Measurements from ENCODE around the gene NAXD.
"Not testable (repeated sequence)": the region's sequence is repeated elsewhere in the genome, so short reads cannot be mapped to it uniquely, and the experiment has no call there.

NAXD gene

DNA sequence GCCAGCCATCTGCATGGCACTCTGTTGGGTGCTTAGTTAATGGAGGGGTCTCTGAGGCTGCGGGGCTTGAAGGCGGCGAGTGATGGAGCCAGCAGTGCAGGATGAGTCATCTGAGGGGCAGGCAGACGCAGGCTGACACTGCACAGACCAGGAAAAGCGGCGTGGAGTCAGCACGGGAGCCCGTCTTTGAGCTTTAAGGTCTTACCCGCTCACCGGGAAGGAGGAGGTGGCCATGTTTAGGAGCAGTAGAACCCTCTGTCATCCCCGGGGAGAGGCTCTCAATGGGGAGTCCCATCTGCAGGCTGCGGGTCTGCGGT lies 13.1 kb downstream of the NAXD start:
- TF ChIP-seq, protein P1, sequence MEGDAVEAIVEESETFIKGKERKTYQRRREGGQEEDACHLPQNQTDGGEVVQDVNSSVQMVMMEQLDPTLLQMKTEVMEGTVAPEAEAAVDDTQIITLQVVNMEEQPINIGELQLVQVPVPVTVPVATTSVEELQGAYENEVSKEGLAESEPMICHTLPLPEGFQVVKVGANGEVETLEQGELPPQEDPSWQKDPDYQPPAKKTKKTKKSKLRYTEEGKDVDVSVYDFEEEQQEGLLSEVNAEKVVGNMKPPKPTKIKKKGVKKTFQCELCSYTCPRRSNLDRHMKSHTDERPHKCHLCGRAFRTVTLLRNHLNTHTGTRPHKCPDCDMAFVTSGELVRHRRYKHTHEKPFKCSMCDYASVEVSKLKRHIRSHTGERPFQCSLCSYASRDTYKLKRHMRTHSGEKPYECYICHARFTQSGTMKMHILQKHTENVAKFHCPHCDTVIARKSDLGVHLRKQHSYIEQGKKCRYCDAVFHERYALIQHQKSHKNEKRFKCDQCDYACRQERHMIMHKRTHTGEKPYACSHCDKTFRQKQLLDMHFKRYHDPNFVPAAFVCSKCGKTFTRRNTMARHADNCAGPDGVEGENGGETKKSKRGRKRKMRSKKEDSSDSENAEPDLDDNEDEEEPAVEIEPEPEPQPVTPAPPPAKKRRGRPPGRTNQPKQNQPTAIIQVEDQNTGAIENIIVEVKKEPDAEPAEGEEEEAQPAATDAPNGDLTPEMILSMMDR (conservative IDR thresholded peaks at IDR 0.05; ENCODE audit: low read depth, low read length), result no peak
- Histone ChIP-seq H3K4me2 (no peak overlapping the region), H3K79me2 (ENCODE audit: insufficient read depth, low read depth) (no peaks in the 10 kb centered on the region), H3K36me3 (ENCODE audit: insufficient read depth) (no peaks in the 10 kb centered on the region), H2AFZ (ENCODE audit: low read depth) (no peak overlapping the region), H3K4me1 (ENCODE audit: low read depth, poor library complexity, severe bottlenecking) (no peaks in the 10 kb centered on the region), H3K9ac (no peak overlapping the region), H3K27ac (no peak overlapping the region), H4K20me1 (ENCODE audit: insufficient read depth) (no peaks in the 10 kb centered on the region), H3K4me3 (IDR thresholded peaks at IDR 0.05; ENCODE audit: insufficient read depth, low read depth, low read length) (no peak overlapping the region), H3K27me3 (ENCODE audit: insufficient read depth, low read depth) (no peaks in the 10 kb centered on the region)

DNA sequence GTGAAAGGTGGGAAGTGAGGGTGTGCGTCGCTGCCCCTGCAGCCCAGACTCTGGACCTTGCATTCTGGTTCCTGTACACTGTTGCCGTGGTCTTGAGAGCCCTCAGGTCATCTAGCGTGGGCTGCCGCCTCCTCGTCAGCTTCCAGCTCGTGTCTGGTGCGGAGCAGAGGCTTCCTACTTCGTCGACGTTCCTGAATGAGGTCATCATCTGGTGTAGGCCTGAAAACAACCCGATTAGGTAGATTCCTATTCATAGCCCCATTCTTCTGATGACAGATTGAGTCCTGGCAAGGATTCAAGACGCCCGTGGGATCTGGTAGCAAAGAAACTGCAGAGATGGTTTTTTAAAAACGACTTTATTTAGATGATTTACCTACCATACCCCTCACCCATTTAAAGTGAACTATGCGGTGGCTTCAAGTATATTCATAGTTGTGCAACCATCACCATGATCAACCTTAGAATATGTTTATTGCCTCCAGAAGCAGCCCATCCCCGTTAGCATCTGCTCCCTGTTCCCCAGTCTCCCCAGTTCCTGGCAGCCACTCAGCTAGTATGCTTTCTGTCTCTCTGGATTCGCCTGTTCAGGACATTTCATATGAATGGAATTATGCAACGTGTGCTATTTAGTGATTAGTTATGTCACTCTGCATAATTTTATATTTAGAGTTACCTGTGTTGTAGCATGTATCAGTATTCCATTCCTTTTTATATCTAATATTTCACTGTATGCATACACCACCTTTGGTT lies 13.8 kb downstream of the NAXD start:
- H3K36me3 ChIP-seq (ENCODE audit: insufficient read depth), result no peaks in the 10 kb centered on the region
- H3K9ac ChIP-seq, result no peak overlapping the region
- no peaks in the 10 kb centered on the region for H4K20me1 ChIP-seq (ENCODE audit: insufficient read depth)
- H3K4me3 ChIP-seq (IDR thresholded peaks at IDR 0.05; ENCODE audit: insufficient read depth, low read depth, low read length), result no peak overlapping the region
- H3K27me3 ChIP-seq (ENCODE audit: insufficient read depth, low read depth), result no peaks in the 10 kb centered on the region
- H3K27ac ChIP-seq, result no peak overlapping the region
- no peak overlapping the region for H2AFZ ChIP-seq (ENCODE audit: low read depth)
- no peak overlapping the region for H3K4me2 ChIP-seq
- no peaks in the 10 kb centered on the region for H3K4me1 ChIP-seq (ENCODE audit: low read depth, poor library complexity, severe bottlenecking)
- no peaks in the 10 kb centered on the region for H3K79me2 ChIP-seq (ENCODE audit: insufficient read depth, low read depth)
- TF ChIP-seq, protein P1 (conservative IDR thresholded peaks at IDR 0.05; ENCODE audit: low read depth, low read length), result no peak

DNA sequence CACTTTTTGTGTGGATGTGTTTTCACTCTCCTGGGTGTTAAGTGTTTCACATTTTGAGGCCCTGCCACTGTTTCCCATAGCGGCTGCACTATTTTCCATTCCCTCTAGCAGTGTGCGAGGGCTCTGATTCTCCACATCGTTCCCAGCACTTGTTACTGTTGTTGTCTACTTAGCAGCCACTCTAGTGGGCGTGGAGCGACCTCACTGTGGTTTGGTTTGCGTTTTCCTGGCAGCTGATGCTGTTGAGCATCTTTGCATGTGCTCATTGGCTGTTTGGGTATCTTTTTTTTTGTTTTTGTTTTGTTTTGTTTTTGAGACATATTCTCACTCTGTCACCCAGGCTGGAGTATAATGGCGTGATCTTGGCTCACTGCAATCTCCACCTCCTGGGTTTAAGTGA lies 14.4 kb downstream of the NAXD start:
- Histone ChIP-seq H3K36me3 (ENCODE audit: insufficient read depth) (no peaks in the 10 kb centered on the region), H4K20me1 (ENCODE audit: insufficient read depth) (no peaks in the 10 kb centered on the region), H3K4me1 (ENCODE audit: low read depth, poor library complexity, severe bottlenecking) (no peaks in the 10 kb centered on the region)

DNA sequence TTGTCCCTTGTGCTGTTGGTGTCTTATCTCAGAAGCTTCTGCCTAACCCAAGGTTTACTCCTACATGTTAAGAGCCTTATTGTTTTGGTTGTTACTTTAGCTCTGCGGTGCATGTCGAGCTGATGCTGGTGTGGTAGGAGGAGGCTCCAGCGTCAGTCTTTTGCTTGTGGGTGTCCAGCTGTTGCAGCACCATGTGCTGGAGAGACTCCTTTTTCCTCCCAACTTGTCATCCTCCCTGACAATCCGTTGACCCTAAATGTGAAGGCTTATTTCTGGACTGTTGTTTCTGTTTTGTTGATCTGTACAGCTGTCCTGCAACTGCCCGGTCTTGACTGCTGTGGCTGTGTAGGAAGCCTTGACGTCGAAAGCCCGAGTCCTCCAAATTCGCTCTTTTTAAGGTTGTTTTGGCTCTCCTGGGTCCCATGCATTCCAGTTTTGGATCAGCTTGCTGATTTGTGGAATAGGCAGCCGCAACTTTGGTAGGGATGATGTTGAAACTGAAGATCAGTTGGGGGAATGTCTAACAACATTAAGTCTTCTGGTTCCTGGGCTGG lies 15.3 kb downstream of the NAXD start:
- Histone ChIP-seq H3K4me3 (IDR thresholded peaks at IDR 0.05; ENCODE audit: insufficient read depth, low read depth, low read length) (no peak overlapping the region), H2AFZ (ENCODE audit: low read depth) (no peak overlapping the region), H3K27me3 (ENCODE audit: insufficient read depth, low read depth) (no peaks in the 10 kb centered on the region), H3K9ac (no peak overlapping the region), H3K79me2 (ENCODE audit: insufficient read depth, low read depth) (no peaks in the 10 kb centered on the region), H3K27ac (no peak overlapping the region), H4K20me1 (ENCODE audit: insufficient read depth) (no peaks in the 10 kb centered on the region), H3K36me3 (ENCODE audit: insufficient read depth) (no peaks in the 10 kb centered on the region), H3K4me2 (no peak overlapping the region), H3K4me1 (ENCODE audit: low read depth, poor library complexity, severe bottlenecking) (no peaks in the 10 kb centered on the region)
- TF ChIP-seq, protein P1 (conservative IDR thresholded peaks at IDR 0.05; ENCODE audit: low read depth, low read length), result no peak

More for the DNA sequence above, 14.4 kb downstream of the NAXD start:
- no peaks in the 10 kb centered on the region for H3K27me3 ChIP-seq (ENCODE audit: insufficient read depth, low read depth)
- H3K9ac ChIP-seq, result no peak overlapping the region
- no peak overlapping the region for H3K27ac ChIP-seq
- H3K79me2 ChIP-seq (ENCODE audit: insufficient read depth, low read depth), result no peaks in the 10 kb centered on the region
- no peak overlapping the region for H3K4me3 ChIP-seq (IDR thresholded peaks at IDR 0.05; ENCODE audit: insufficient read depth, low read depth, low read length)
- H3K4me2 ChIP-seq, result no peak overlapping the region
- TF ChIP-seq, protein P1 (conservative IDR thresholded peaks at IDR 0.05; ENCODE audit: low read depth, low read length), result no peak
- H2AFZ ChIP-seq (ENCODE audit: low read depth), result no peak overlapping the region

DNA sequence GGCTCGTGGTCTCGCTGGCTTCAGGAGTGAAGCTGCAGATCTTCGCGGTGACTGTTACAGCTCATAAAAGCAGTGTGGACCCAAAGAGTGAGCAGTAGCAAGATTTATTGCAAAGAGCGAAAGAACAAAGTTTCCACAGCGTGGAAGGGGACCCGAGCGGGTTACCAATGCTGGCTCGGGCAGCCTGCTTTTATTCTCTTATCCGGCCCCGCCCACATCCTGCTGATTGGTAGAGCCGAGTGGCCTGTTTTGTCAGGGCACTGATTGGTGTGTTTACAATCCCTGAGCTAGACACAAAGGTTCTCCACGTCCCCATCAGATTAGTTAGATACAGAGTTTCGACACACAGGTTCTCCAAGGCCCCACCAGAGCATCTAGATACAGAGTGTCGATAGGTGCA lies 16.9 kb downstream of the NAXD start:
- not testable (repeated sequence) for H3K79me2 ChIP-seq (ENCODE audit: insufficient read depth, low read depth); H3K36me3 ChIP-seq (ENCODE audit: insufficient read depth)

More for the DNA sequence above, 16.9 kb downstream of the NAXD start:
- H3K4me2 ChIP-seq; H3K27me3 ChIP-seq (ENCODE audit: insufficient read depth, low read depth); H3K4me3 ChIP-seq (IDR thresholded peaks at IDR 0.05; ENCODE audit: insufficient read depth, low read depth, low read length); H3K4me1 ChIP-seq (ENCODE audit: low read depth, poor library complexity, severe bottlenecking); H3K9ac ChIP-seq; H2AFZ ChIP-seq (ENCODE audit: low read depth); H4K20me1 ChIP-seq (ENCODE audit: insufficient read depth); H3K27ac ChIP-seq: not testable (repeated sequence)
